Smooth muscle cell (in vitro differentiated cells): Measurements from ENCODE around the gene CHMP1B. TPM values are rescaled to one million over a fixed set of nuclear protein-coding genes. Genes with fewer than 3 reads are reported as not detected.

Experiments
- DNase-seq: peaks from one replicate; lab custom pipeline; 2025; ENCODE audit not compliant: unreplicated experiment; lab: John Stamatoyannopoulos, UW
- H2AFZ ChIP-seq: fragments of 200-600 bp; sonication (generic); 2 replicates; pipeline ENCODE4 v1.6.0; 2016; ENCODE audit warnings: antibody characterized with exemption, low read depth, mild to moderate bottlenecking
- H3F3A ChIP-seq: fragments of 200-600 bp; sonication (generic); 2 replicates; pipeline ENCODE4 v1.6.0; 2017; ENCODE audit warnings: antibody characterized with exemption, low read depth
- H3K27ac ChIP-seq: fragments of 200-600 bp; sonication (generic); 2 replicates; pipeline ENCODE4 v1.5.1; 2016; ENCODE audit warnings: low read depth, mild to moderate bottlenecking
- H3K27me3 ChIP-seq: fragments of 200-600 bp; sonication (generic); 2 replicates; pipeline ENCODE4 v1.6.1; 2016; ENCODE audit warnings: low read depth, mild to moderate bottlenecking
- H3K36me3 ChIP-seq: fragments of 200-600 bp; sonication (generic); 2 replicates; pipeline ENCODE4 v1.5.1; 2016; ENCODE audit warnings: low read depth
- H3K4me1 ChIP-seq: fragments of 200-600 bp; sonication (generic); 2 replicates; pipeline ENCODE4 v1.5.1; 2016; ENCODE audit warnings: low read depth
- H3K4me2 ChIP-seq: fragments of 200-600 bp; sonication (generic); 2 replicates; pipeline ENCODE4 v1.6.0; 2016; ENCODE audit warnings: mild to moderate bottlenecking
- H3K4me3 ChIP-seq: fragments of 200-600 bp; sonication (generic); 2 replicates; pipeline ENCODE4 v1.5.1; 2016; ENCODE audit warnings: mild to moderate bottlenecking
- H3K79me2 ChIP-seq: fragments of 200-600 bp; sonication (generic); 2 replicates; pipeline ENCODE4 v1.6.0; 2016; ENCODE audit warnings: low read depth, mild to moderate bottlenecking
- H3K9ac ChIP-seq: fragments of 200-600 bp; sonication (generic); 2 replicates; pipeline ENCODE4 v1.6.0; 2016; ENCODE audit warnings: low read depth
- H3K9me3 ChIP-seq: fragments of 200-600 bp; sonication (generic); replicated peaks from 2 replicates; pipeline ENCODE4 v1.5.1; 2016; ENCODE audit warnings: low read depth
- H4K20me1 ChIP-seq: fragments of 200-600 bp; sonication (generic); 2 replicates; pipeline ENCODE4 v1.6.0; 2016; ENCODE audit warnings: low read depth
- WGBS: methylation state at CpG from one replicate; pipeline ENCODE4 v1.1.7; 2016; ENCODE audit warnings: low lambda C conversion rate; 5-methylcytosine and 5-hydroxymethylcytosine counted together
- polyA plus RNA-seq: library from polyadenylated mRNA; unstranded; fragments of >200 nt; fragmentation: Nextera tagmentation; extraction: Ambion mirVana; gene quantifications from 2 replicates; pipeline ENCODE4 v1.2.1, GENCODE V29; 2016
- total RNA-seq: library from RNA; depleted of rRNA; stranded (reverse); fragments of >200 nt; gene quantifications from 2 replicates; pipeline ENCODE4 v1.2.3, GENCODE V29; 2014
- TF ChIP-seq, protein P1 (sequence below): fragments of 200-600 bp; sonication (generic); IDR thresholded peaks from 2 replicates; pipeline ENCODE4 v1.5.1; 2017; ENCODE audit warnings: borderline replicate concordance, mild to moderate bottlenecking, antibody characterized with exemption; ENCODE audit not compliant: insufficient read depth, poor library complexity, severe bottlenecking

Gene CHMP1B
- total and polyA plus RNA-seq, 2 experiments from 2014 or later = 35.6 to 54.6 TPM

DNA sequence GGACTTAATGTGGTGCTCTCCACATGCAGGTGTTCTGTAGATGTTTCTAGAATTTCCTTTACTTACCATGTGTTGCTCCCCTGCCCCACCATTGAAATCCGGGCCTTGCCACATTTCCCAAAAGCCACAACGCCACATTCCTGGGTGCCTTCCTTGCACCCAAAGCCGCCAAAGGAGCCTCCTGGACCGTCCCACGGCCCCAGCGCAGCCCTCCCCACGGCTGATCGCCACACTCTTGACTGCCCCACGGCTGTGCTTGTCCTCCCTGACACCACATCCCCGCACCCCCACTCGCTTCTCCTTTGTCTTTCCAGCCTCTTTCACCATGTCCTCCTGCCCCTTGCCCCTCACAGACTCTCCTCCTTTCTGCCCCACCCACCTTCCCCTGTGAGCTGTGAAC lies 40.2 kb upstream of the CHMP1B start:
- Histone ChIP-seq H3K9me3 (no peaks in the 10 kb centered on the region), H3K27ac (no peak overlapping the region), H3K4me1 (peaks cover 10% of the 10 kb centered on the region), H3K36me3 (no peaks in the 10 kb centered on the region), H3K9ac (no peak overlapping the region), H3K4me3 (no peak overlapping the region), H3K79me2 (no peaks in the 10 kb centered on the region), H3K27me3 (no peaks in the 10 kb centered on the region), H3K4me2 (no peak overlapping the region), H3F3A (no peaks in the 10 kb centered on the region), H2AFZ (no peak overlapping the region), H4K20me1 (no peaks in the 10 kb centered on the region)
- TF ChIP-seq, protein P1, sequence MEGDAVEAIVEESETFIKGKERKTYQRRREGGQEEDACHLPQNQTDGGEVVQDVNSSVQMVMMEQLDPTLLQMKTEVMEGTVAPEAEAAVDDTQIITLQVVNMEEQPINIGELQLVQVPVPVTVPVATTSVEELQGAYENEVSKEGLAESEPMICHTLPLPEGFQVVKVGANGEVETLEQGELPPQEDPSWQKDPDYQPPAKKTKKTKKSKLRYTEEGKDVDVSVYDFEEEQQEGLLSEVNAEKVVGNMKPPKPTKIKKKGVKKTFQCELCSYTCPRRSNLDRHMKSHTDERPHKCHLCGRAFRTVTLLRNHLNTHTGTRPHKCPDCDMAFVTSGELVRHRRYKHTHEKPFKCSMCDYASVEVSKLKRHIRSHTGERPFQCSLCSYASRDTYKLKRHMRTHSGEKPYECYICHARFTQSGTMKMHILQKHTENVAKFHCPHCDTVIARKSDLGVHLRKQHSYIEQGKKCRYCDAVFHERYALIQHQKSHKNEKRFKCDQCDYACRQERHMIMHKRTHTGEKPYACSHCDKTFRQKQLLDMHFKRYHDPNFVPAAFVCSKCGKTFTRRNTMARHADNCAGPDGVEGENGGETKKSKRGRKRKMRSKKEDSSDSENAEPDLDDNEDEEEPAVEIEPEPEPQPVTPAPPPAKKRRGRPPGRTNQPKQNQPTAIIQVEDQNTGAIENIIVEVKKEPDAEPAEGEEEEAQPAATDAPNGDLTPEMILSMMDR = no peak
- WGBS = 95% methylated on average over 11 of the region's 11 CpGs
- DNase-seq = no peak

DNA sequence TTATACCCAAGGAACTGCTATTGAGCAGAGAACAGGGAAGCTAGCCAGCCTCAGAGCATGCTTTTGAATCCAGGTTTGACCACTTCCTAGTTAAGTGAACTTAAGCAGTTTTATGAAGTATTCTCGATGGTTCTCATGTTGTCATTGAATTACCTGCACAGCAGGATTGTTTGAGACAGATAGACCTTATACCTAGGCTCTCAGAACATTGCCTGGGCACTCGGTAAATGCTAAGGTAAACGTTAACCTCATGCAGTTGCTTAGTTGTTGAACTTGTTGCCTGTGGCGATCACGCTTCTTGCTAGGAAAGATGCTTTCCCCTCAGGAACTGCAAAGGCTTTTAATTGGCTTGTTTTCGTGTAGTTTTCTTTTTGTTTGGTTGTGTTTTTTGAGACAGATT lies 34.0 kb upstream of the CHMP1B start:
- no peaks in the 10 kb centered on the region for H3K36me3 ChIP-seq
- 77% methylated on average over 6 of the region's 6 CpGs for WGBS
- no peak overlapping the region for H3K27ac ChIP-seq
- H3K4me1 ChIP-seq = no peaks in the 10 kb centered on the region
- H3K4me3 ChIP-seq = no peak overlapping the region
- no peaks in the 10 kb centered on the region for H3K27me3 ChIP-seq
- no peaks in the 10 kb centered on the region for H4K20me1 ChIP-seq
- no peak overlapping the region for H2AFZ ChIP-seq
- H3K9ac ChIP-seq = no peak overlapping the region
- no peak overlapping the region for H3K4me2 ChIP-seq
- no peaks in the 10 kb centered on the region for H3K9me3 ChIP-seq
- H3K79me2 ChIP-seq = no peaks in the 10 kb centered on the region
- DNase-seq = no peak
- TF ChIP-seq, protein P1 = no peak
- H3F3A ChIP-seq = no peaks in the 10 kb centered on the region

DNA sequence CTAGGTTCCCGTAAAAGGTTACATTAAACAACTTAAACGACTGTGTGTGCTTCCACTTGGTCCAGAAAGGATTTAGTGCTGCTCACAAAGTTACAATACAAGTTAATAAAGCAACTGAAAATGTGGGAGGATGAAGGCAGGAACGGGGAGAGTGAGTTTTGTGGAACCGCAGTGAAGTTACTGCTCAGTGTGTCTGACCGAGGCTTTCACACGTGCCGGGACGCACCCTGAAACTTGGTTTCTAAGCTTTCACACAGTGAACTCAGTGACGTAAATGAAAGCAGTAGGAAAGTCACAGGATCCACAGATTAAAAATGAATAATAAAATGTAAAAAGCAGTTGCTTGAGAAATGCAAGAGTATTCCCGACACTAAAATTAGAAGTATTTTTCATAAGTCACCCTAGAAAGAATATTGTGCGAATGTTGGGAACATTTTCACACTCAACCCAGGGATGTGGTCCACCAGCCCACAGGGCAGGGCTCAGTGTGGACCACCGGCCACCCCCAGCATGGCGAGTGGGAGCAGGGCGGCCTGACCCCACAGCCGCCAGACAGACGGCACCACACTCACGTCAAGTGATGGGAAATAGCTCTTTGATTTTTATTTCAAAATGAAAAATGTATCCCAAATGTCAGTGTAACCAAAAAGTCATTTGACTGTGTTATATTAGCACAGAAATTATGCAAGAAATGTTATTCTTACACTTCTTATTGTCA lies 32.6 kb upstream of the CHMP1B start:
- no peaks in the 10 kb centered on the region for H3K27me3 ChIP-seq
- no peak overlapping the region for H3K4me3 ChIP-seq
- H3K4me2 ChIP-seq = no peak overlapping the region
- H3K9me3 ChIP-seq = no peaks in the 10 kb centered on the region
- no peak overlapping the region for H3K9ac ChIP-seq
- no peaks in the 10 kb centered on the region for H4K20me1 ChIP-seq
- no peak for DNase-seq
- H2AFZ ChIP-seq = no peak overlapping the region
- TF ChIP-seq, protein P1 = no peak
- no peaks in the 10 kb centered on the region for H3K79me2 ChIP-seq
- WGBS = 90% methylated on average over 17 of the region's 17 CpGs
- no peak overlapping the region for H3K27ac ChIP-seq
- H3F3A ChIP-seq = no peaks in the 10 kb centered on the region
- H3K4me1 ChIP-seq = no peaks in the 10 kb centered on the region
- no peaks in the 10 kb centered on the region for H3K36me3 ChIP-seq

DNA sequence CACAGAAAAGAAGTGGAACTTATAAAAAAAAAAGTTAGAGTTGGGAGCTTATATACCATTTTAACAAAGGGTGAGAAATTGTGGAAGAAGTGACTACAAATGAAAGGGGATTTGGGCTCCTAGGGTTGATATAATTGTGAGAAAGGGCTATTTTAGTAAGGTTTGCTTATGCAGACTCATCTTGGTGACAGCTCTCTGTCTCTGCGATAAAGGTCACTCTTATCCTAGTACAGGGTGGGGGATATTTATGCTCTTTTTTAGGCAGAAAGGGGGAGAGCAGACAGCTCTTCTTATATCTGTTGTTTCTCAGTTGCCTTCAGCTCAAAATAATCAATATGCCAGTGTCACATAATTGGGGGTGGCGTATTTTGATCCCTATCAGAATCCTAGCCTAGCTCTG lies 31.3 kb upstream of the CHMP1B start:
- Histone ChIP-seq H3K9ac (no peak overlapping the region), H3K79me2 (no peaks in the 10 kb centered on the region), H3K4me1 (no peaks in the 10 kb centered on the region), H3K4me3 (no peak overlapping the region), H3K27ac (no peak overlapping the region), H3K27me3 (no peaks in the 10 kb centered on the region), H3F3A (no peaks in the 10 kb centered on the region), H2AFZ (no peak overlapping the region), H3K4me2 (no peak overlapping the region), H3K9me3 (no peaks in the 10 kb centered on the region), H3K36me3 (no peaks in the 10 kb centered on the region), H4K20me1 (no peaks in the 10 kb centered on the region)
- DNase-seq = no peak
- WGBS = 89% methylated on average over 2 of the region's 2 CpGs
- TF ChIP-seq, protein P1 = no peak
